ENCODE results near the gene ASTN1.

DNA sequence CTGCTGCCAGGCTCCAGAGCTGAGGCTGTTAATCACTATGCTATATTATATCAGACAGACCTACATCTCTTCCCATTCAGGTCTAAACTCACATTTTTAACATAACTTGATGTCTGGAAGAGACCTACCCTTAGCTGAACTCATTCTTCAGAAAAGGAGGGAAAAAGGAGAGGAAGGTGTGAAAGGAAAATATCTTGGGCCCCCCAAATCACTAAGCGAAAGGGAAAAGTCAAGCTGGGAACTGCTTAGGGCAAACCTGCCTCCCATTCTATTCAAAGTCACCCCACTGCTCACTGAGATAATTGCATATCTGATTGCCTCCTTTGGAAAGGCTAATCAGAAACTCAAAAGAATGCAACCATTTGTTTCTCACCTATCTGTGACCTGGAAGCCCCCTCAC lies 222.2 kb downstream of the ASTN1 start:
- TF ChIP-seq MAFK (IDR thresholded peaks at IDR 0.05; ENCODE audit: low read depth, low read length) (no peak), CTCF (conservative IDR thresholded peaks at IDR 0.05; ENCODE audit: low read depth, low read length) (no peak), USF2 (IDR thresholded peaks at IDR 0.05; ENCODE audit: low read depth, low read length) (no peak)

Measured in IMR-90 (cell line).